22Rv1 (cell line): ENCODE results near the gene SHE.

Experiments used
- ZFX ChIP-seq: fragments of 450-650 bp; IDR thresholded peaks from 2 replicates; pipeline ENCODE4 v1.6.1; 2017; ENCODE audit warnings: antibody characterized with exemption, borderline replicate concordance
- TF ChIP-seq, protein P1 (sequence below): fragments of 450-650 bp; IDR thresholded peaks from 2 replicates; pipeline ENCODE4 v1.5.1; 2017; ENCODE audit warnings: mild to moderate bottlenecking

DNA sequence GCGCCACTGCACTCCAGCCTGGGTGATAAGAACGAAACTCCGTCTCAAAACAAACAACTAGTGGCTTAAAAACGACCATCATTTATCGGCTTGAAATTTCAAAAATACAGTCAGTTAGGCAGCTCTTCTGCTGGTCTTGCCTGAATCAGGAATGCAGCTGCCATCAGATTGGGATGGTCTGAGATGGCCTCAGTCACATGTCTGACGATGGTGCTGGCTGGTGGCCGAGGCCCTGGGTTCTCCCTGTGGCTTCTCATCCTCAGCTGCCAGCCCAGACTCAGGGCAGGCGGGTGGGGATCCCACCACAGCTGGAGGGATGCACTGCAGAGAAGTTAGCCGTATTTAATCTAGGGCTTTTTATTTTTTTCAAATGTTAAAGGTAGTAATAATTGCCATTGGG, 65.8 kb downstream of the SHE start:
- TF ChIP-seq, protein P1, sequence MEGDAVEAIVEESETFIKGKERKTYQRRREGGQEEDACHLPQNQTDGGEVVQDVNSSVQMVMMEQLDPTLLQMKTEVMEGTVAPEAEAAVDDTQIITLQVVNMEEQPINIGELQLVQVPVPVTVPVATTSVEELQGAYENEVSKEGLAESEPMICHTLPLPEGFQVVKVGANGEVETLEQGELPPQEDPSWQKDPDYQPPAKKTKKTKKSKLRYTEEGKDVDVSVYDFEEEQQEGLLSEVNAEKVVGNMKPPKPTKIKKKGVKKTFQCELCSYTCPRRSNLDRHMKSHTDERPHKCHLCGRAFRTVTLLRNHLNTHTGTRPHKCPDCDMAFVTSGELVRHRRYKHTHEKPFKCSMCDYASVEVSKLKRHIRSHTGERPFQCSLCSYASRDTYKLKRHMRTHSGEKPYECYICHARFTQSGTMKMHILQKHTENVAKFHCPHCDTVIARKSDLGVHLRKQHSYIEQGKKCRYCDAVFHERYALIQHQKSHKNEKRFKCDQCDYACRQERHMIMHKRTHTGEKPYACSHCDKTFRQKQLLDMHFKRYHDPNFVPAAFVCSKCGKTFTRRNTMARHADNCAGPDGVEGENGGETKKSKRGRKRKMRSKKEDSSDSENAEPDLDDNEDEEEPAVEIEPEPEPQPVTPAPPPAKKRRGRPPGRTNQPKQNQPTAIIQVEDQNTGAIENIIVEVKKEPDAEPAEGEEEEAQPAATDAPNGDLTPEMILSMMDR, result no peak
- no peak for TF ChIP-seq ZFX
